ENCODE data around the gene CLSTN2.

The CLSTN2 gene

GRCh38 chr3:140196970-140197369 lies 262.0 kb downstream of the CLSTN2 start:
- DNase-seq, result no peak

GRCh38 chr3:140198242-140198641 lies 263.3 kb downstream of the CLSTN2 start:
- peak; percentile 75 for DNase-seq

- peak; percentile 48 for DNase-seq
Observed at GRCh38 chr3:140199008-140199407, 264.0 kb downstream of the CLSTN2 start.

DNA sequence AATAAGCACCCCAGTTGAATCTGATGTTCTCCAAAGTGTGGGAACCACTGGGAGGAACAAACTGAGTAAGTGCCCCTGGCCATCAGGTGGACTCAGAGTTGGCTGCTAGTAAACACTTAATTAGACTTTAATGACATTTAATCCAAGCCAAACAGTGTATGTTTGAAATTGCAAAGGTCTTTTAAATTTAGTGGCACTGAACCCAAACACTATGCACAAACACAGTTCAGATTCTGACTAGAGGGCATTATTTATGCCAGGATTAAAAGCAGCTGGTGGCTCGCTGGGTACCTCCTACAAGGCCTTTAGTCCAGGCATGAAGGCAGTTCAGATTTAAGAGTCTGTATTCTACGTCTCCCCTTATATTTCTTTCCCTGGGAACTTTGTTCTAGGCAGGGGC lies 264.8 kb downstream of the CLSTN2 start:
- DNase-seq, result peak; percentile 92

GRCh38 chr3:140203510-140203909 lies 268.5 kb downstream of the CLSTN2 start:
- DNase-seq, result peak; percentile 96

GRCh38 chr3:140204271-140204984 lies 269.4 kb downstream of the CLSTN2 start:
- peak; percentile 28 for DNase-seq

GRCh38 chr3:140205598-140205997 lies 270.6 kb downstream of the CLSTN2 start:
- DNase-seq, result peak; percentile 92

DNA sequence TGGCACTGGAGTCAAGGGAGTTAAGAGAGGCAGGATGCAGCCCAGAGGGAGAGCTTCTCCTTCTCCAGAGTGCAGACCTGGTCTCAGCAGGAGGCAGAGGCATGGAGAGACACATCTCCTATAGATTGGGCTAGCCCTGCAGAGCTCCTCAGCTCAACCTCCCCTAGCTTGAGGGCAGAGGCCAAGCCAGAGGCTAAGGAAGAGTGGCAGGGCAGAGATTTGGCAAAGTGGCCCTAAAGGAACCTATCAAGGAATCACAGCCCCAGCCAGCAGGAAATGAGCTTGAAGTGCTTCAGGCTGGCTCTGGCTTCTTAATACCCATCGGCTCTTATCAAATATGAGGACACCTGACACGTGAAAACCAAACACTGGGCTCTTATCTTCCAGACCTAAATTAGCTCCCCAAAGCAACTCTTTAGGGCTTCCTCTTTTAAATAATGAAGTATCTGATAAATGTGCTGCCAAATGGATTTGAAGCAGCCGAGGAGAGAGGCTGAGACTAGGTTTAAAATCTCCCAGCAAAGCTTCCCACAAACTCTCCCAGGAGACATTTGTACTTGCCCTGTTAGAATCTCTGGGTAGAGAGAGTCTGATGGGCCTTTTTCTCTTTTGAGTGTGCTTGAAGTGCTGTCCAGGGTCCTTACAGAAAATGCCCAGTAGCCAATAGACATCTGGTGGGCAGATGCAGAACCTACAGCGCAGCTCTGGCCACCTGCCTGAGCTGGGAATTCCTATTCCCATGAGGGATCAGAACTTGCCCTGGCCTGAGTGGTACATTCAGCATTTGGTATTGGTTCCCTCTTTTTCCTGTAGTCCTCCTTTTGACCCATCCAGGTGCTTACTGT lies 271.4 kb downstream of the CLSTN2 start:
- DNase-seq, result peak; percentile 68

DNA sequence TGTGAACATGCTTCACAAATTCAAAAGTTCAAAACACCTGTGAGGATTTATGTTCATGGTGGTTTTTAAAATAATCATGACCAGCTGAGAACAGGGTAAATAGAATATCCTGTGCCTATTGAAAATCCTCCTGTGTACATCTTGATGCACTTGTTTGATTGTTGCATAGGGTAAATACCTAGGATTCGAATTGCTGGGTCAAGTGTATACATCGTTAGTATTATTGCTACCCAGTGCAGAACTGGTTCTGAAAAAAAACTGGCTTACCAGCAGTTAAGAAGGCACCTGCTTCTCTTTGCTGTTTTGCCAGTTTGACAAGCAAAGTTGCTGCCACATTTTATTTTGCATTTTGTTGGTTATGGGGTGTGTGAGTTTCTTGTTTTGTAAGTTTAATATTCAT lies 272.6 kb downstream of the CLSTN2 start:
- DNase-seq, result peak; percentile 48

DNA sequence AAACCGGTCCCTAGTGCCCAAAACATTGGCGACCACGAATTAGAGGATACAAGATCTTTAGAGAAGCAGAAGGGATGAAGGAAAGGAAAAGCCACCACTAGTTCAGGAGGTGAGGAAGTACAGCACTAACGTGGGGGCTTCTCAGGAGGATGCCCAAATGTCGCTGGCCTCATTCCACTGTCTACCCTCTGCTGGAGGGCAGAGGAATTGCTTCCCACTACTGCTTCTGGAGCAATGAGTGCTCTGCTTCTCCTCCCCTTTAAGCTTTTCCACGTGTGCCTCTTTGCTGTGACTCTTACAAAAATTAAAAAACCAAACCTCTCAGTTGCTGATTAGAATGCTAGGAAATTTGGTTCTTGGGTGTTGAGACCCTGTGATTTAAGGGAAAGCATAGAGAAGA lies 281.3 kb downstream of the CLSTN2 start:
- DNase-seq, result peak; percentile 33

DNA sequence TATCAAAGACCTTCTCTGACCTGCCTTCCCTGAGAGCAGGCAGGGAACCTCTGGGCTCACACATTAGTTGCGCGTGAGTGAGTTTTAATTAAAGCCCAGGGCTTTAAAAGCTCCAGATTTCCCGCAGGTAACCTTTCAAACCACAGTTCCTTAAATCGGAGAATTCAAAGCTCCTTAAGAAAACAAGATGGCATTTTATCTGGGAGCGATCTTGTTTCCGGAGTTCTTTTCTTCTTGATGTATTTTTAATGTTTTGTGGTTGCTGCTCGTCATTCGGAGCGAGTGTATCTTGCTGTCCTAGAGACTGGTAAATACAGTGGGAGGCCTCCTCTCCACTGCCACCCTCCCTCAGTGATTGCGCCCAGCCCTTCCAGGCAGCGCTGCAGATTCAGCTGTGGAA lies 284.3 kb downstream of the CLSTN2 start:
- no peak for DNase-seq

DNA sequence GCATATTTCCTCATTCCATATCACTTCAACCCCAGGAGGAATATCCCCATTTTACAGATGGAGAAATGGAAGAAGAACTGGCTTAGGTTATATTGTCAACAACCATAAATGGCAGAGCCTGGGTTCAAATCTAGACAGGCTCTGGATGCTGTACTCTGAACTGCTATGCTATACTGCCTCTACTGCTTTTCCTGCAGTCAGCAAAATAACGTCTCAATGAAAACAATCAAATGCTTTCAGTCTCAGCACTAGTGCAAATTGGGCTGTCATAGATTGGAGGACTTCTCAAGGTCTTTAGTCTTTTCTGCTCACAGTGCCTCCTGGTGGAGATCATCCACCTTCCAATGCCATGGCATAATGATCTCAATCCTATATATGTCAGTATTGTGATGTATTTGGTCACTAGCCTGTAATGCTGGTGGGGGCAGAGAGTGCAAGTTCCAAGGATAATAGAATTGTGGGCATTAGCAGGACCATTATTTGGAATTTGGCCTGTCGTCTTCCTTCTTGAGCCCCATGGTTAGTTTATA lies 285.0 kb downstream of the CLSTN2 start:
- peak; percentile 10 for DNase-seq

DNA sequence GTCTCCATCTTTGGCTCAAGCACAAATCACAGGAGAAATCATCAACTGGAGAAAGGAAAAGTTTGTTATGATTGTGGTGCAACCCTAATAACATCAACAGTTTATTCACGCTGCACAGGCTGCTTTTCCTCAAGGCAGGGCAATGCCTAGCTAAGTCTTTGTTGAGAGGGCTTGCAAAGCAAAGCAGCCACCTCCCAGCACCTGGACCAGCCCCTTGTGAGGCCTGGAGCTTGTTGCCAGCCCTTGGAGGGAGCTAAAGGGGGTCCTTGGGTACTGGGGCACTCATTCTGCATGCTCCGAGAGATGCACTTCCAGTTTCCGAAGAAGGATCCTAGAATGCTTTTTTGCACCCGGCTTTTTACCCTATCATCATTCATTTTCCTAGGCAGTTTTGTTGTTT lies 288.2 kb downstream of the CLSTN2 start:
- no peak for DNase-seq

DNA sequence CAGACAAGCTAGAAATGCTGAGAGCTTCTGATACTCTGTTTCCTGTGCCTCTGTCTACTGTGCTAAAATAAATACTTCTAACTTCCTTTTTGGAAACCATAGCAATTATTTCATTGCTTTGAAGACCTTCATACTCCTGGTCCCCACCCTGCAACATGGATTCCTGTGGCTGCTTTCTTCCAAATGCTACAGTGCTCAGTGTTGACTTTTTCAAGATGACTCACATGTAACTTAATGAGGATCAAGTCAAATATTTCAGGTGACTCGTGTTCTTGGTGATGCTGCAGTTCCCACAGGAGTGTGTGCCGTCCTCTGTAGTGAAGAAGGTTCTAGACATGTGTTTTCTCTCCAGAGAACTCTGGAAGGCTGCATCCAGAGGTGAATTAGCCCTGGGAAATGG lies 288.6 kb downstream of the CLSTN2 start:
- DNase-seq, result peak; percentile 10

GRCh38 chr3:140224307-140224706 lies 289.3 kb downstream of the CLSTN2 start:
- DNase-seq, result no peak

GRCh38 chr3:140225996-140226395 lies 291.0 kb downstream of the CLSTN2 start:
- no peak for DNase-seq

DNA sequence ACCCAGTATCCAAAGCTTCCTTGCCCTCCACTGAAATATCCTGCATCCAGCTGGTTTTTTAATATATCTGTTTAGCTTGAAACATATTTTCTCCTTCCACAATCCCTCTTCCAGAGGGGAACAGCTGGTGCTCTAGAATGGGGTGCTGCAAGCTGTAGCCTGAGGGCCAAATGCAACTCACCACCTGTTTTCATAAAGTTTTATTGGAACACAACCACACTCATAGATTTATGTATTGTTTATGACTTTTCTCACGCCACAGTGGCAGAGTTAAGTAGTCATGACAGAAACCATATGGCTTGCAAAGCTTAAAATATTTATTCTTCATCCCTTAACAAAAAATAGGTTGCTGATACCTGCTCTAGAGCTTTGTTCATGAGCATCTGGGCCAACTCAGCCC lies 298.7 kb downstream of the CLSTN2 start:
- peak; percentile 71 for DNase-seq

DNA sequence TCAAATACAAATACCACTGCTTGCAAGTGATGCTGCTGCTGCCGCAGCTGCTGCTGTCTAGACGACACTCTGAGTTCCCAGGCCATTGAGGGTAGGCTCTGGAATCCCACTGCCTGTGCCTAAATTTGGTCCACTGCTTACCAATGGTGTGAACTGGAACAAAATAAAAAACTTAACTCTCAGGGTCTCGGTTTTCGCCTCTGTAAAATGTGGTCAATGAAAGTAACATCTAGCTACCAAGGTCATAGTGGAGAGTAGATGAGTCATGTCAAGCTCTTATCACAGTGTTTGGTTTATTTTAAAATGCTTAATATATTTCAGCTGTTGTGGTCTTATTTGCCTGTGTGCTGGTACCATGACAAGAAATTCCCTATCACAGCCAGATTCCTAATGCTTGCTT lies 299.3 kb downstream of the CLSTN2 start:
- no peak for DNase-seq

GRCh38 chr3:140236836-140237501 lies 302.0 kb downstream of the CLSTN2 start:
- DNase-seq, result no peak

DNA sequence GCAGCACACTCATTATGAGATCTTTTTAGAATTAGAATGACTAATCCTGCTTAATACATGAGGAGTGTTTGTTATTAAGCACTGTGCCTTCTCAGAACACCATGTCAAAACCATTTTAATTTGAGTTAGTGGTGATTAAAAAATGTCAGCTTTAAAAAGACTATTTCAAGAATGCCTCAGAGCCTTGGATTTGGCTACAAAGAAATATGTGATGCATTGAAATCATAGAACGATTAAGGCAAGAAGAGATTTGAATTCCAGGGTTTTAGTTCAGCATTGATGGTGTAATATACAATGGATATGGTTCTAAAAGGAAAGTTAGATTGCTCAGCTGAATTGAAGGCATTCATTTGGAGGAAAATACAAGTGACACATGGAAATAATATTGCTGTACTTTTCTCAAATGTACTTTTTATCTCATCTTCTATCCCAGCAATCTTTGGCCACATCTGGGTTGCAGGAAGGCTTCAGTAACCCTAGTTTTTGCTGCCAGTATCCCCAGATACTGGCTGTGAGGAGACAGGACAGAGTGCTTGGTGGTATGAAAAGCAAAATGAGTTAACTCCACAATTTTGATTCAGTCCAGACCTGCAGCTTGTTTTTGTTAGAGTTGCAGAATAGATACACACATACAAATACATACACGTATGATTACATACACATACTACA lies 303.8 kb downstream of the CLSTN2 start:
- no peak for DNase-seq

GRCh38 chr3:140242818-140243276 lies 307.9 kb downstream of the CLSTN2 start:
- DNase-seq, result peak; percentile 92

GRCh38 chr3:140243575-140243974 lies 308.6 kb downstream of the CLSTN2 start:
- peak; percentile 39 for DNase-seq

GRCh38 chr3:140244893-140245292 lies 309.9 kb downstream of the CLSTN2 start:
- no peak for DNase-seq

Measured in NCI-H69 (cell line).